ENCODE measurements around the gene GPC6.

GPC6 gene

DNA sequence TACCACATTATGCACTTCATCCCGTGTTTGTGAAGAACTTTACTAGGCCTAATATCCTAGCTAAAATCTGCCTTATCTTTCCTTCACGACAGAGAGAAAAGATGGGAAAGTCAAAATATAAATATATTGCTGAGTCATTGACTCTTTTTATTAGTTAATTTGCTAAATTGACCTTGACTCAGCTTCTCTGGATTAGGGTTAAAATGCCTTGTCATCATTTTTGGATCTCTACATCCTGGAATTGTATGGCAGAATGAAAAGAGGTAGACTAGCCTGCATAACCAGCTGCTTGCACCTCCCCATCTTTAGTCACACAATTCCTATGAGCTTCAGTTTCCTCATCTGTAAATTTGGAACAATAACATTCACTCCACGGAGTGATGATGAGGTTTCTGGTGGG is 972.5 kb downstream of the GPC6 start:
- Histone ChIP-seq H3K4me2 (ENCODE audit: low read length) (no peak overlapping the region), H3K79me1 (ENCODE audit: low read length) (no peaks in the 10 kb centered on the region), H2BK15ac (replicated peaks; ENCODE audit: low read depth) (no peak overlapping the region), H2AK5ac (ENCODE audit: low read length) (no peak overlapping the region), H3K27me3 (ENCODE audit: insufficient read depth, low read length, poor library complexity) (no peaks in the 10 kb centered on the region), H2BK120ac (ENCODE audit: low read depth, low read length) (no peak overlapping the region), H4K5ac (ENCODE audit: low read length) (no peak overlapping the region), H3K4me3 (ENCODE audit: low read length) (no peak overlapping the region), H2BK5ac (ENCODE audit: low read length) (peak overlapping the region; percentile 10), H3K56ac (ENCODE audit: low read length) (no peak overlapping the region), H3K23ac (ENCODE audit: low read length) (no peak overlapping the region), H3K27ac (ENCODE audit: low read depth, low read length) (no peak overlapping the region), H3K36me3 (ENCODE audit: control insufficient read depth, insufficient read depth, low read length) (no peaks in the 10 kb centered on the region), H3K4me1 (ENCODE audit: control insufficient read depth, low read depth, low read length) (peaks cover 8% of the 10 kb centered on the region), H3K18ac (ENCODE audit: low read length) (peak overlapping the region; percentile 51), H3K4ac (ENCODE audit: low read depth, low read length) (no peak overlapping the region), H3K9ac (ENCODE audit: low read length) (no peak overlapping the region), H4K8ac (ENCODE audit: low read depth, low read length) (no peak overlapping the region), H3K79me2 (ENCODE audit: control insufficient read depth, insufficient read depth, low read length) (no peaks in the 10 kb centered on the region)
- no peak for DNase-seq
- no CpG with 5 or more reads among the region's 3 CpGs for WGBS (ENCODE audit: extremely low coverage, insufficient coverage, low lambda C conversion rate)

GRCh38 chr13:94201022-94201421 is 974.4 kb downstream of the GPC6 start:
- H4K5ac ChIP-seq (ENCODE audit: low read length): no peak overlapping the region
- no peak overlapping the region for H2BK5ac ChIP-seq (ENCODE audit: low read length)
- no peak overlapping the region for H2BK120ac ChIP-seq (ENCODE audit: low read depth, low read length)
- peaks cover 8% of the 10 kb centered on the region for H3K4me1 ChIP-seq (ENCODE audit: control insufficient read depth, low read depth, low read length)
- peak; percentile 68 for DNase-seq
- H3K4me3 ChIP-seq (ENCODE audit: low read length): no peak overlapping the region
- H3K79me2 ChIP-seq (ENCODE audit: control insufficient read depth, insufficient read depth, low read length): no peaks in the 10 kb centered on the region
- H3K4ac ChIP-seq (ENCODE audit: low read depth, low read length): no peak overlapping the region
- H3K36me3 ChIP-seq (ENCODE audit: control insufficient read depth, insufficient read depth, low read length): no peaks in the 10 kb centered on the region
- no CpG with 5 or more reads among the region's 6 CpGs for WGBS (ENCODE audit: extremely low coverage, insufficient coverage, low lambda C conversion rate)
- H3K27me3 ChIP-seq (ENCODE audit: insufficient read depth, low read length, poor library complexity): no peaks in the 10 kb centered on the region
- H3K4me2 ChIP-seq (ENCODE audit: low read length): no peak overlapping the region
- no peak overlapping the region for H2BK15ac ChIP-seq (replicated peaks; ENCODE audit: low read depth)
- H4K8ac ChIP-seq (ENCODE audit: low read depth, low read length): no peak overlapping the region
- no peak overlapping the region for H3K18ac ChIP-seq (ENCODE audit: low read length)
- no peak overlapping the region for H3K9ac ChIP-seq (ENCODE audit: low read length)
- no peak overlapping the region for H3K56ac ChIP-seq (ENCODE audit: low read length)
- H3K79me1 ChIP-seq (ENCODE audit: low read length): no peaks in the 10 kb centered on the region
- H3K27ac ChIP-seq (ENCODE audit: low read depth, low read length): no peak overlapping the region
- no peak overlapping the region for H2AK5ac ChIP-seq (ENCODE audit: low read length)
- no peak overlapping the region for H3K23ac ChIP-seq (ENCODE audit: low read length)

DNA sequence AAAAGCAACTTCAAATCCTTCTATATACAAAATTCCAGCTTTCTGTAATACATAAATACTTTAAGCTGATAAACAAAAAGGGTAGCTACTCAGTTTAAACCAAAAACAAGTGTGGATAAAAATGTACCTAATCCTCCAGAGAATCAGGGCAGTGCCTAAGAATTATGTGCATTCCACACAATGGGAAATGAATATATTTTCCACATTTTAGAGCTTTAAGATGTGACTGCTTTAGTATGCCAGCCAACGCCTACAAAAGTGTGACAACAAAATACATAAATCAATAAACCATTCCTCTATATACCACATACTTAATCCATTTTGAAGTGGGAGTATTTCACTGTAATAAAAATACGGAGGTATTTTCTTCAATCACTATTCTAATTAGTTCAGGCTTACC is 977.6 kb downstream of the GPC6 start:
- no peak overlapping the region for H2AK5ac ChIP-seq (ENCODE audit: low read length)
- H3K27ac ChIP-seq (ENCODE audit: low read depth, low read length): no peak overlapping the region
- no peaks in the 10 kb centered on the region for H3K79me2 ChIP-seq (ENCODE audit: control insufficient read depth, insufficient read depth, low read length)
- no peak overlapping the region for H2BK5ac ChIP-seq (ENCODE audit: low read length)
- H3K4me2 ChIP-seq (ENCODE audit: low read length): no peak overlapping the region
- H3K4me1 ChIP-seq (ENCODE audit: control insufficient read depth, low read depth, low read length): peaks cover 1% of the 10 kb centered on the region
- no peak overlapping the region for H4K5ac ChIP-seq (ENCODE audit: low read length)
- no CpG with 5 or more reads among the region's 2 CpGs for WGBS (ENCODE audit: extremely low coverage, insufficient coverage, low lambda C conversion rate)
- H2BK120ac ChIP-seq (ENCODE audit: low read depth, low read length): no peak overlapping the region
- no peak overlapping the region for H3K18ac ChIP-seq (ENCODE audit: low read length)
- H3K4ac ChIP-seq (ENCODE audit: low read depth, low read length): no peak overlapping the region
- H3K4me3 ChIP-seq (ENCODE audit: low read length): no peak overlapping the region
- no peaks in the 10 kb centered on the region for H3K36me3 ChIP-seq (ENCODE audit: control insufficient read depth, insufficient read depth, low read length)
- H3K9ac ChIP-seq (ENCODE audit: low read length): no peak overlapping the region
- H3K23ac ChIP-seq (ENCODE audit: low read length): no peak overlapping the region
- DNase-seq: no peak
- H2BK15ac ChIP-seq (replicated peaks; ENCODE audit: low read depth): no peak overlapping the region
- H3K27me3 ChIP-seq (ENCODE audit: insufficient read depth, low read length, poor library complexity): no peaks in the 10 kb centered on the region
- no peak overlapping the region for H4K8ac ChIP-seq (ENCODE audit: low read depth, low read length)
- no peaks in the 10 kb centered on the region for H3K79me1 ChIP-seq (ENCODE audit: low read length)
- H3K56ac ChIP-seq (ENCODE audit: low read length): no peak overlapping the region

DNA sequence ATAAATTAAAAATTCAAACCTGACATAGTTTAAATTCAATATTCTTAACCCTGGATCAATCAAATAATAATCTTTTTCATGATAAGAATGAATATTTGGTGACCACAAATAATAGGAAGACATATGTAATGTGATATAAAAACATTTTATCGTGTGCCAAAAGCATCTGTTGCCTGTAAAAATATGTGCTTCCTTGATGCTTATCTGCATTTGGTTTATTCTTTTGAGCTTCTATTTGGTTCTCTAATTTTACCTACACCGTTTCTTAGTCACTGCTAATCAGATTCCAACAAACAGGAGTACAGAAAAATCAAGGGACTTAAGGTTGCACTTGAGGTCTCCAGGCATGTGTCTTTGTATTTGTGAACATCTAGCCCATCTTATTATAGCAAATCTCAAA is 978.3 kb downstream of the GPC6 start:
- no peak for DNase-seq
- H2BK5ac ChIP-seq (ENCODE audit: low read length): no peak overlapping the region
- H2BK120ac ChIP-seq (ENCODE audit: low read depth, low read length): no peak overlapping the region
- H3K79me2 ChIP-seq (ENCODE audit: control insufficient read depth, insufficient read depth, low read length): no peaks in the 10 kb centered on the region
- H2AK5ac ChIP-seq (ENCODE audit: low read length): no peak overlapping the region
- H3K18ac ChIP-seq (ENCODE audit: low read length): no peak overlapping the region
- no peak overlapping the region for H2BK15ac ChIP-seq (replicated peaks; ENCODE audit: low read depth)
- no peak overlapping the region for H3K4ac ChIP-seq (ENCODE audit: low read depth, low read length)
- no CpG with 5 or more reads among the region's 2 CpGs for WGBS (ENCODE audit: extremely low coverage, insufficient coverage, low lambda C conversion rate)
- H3K27ac ChIP-seq (ENCODE audit: low read depth, low read length): no peak overlapping the region
- no peaks in the 10 kb centered on the region for H3K27me3 ChIP-seq (ENCODE audit: insufficient read depth, low read length, poor library complexity)
- H4K5ac ChIP-seq (ENCODE audit: low read length): no peak overlapping the region
- no peaks in the 10 kb centered on the region for H3K36me3 ChIP-seq (ENCODE audit: control insufficient read depth, insufficient read depth, low read length)
- H3K56ac ChIP-seq (ENCODE audit: low read length): no peak overlapping the region
- no peaks in the 10 kb centered on the region for H3K4me1 ChIP-seq (ENCODE audit: control insufficient read depth, low read depth, low read length)
- H3K79me1 ChIP-seq (ENCODE audit: low read length): no peaks in the 10 kb centered on the region
- no peak overlapping the region for H3K9ac ChIP-seq (ENCODE audit: low read length)
- H3K4me3 ChIP-seq (ENCODE audit: low read length): no peak overlapping the region
- H3K4me2 ChIP-seq (ENCODE audit: low read length): no peak overlapping the region
- H3K23ac ChIP-seq (ENCODE audit: low read length): no peak overlapping the region
- H4K8ac ChIP-seq (ENCODE audit: low read depth, low read length): no peak overlapping the region

DNA sequence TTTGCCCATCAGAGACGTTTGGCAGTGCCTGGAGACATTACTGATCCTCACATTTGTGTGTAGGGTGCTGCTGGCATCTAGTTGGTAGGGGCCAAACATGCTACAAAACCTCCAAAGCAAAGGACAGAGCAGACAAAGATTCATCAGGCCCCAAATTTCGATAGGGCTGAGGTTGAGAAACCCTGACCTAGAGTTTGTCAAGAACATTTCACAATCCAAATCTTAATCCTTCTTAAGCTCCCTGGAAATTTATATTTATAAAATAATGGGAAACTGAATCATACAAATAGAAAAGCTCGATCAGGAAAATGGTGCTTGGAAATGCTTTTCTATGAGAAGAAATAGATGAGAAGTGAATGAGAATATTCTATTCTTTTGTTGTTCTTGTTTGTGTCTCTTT is 979.3 kb downstream of the GPC6 start:
- no peak overlapping the region for H3K4ac ChIP-seq (ENCODE audit: low read depth, low read length)
- no peak overlapping the region for H3K4me3 ChIP-seq (ENCODE audit: low read length)

GRCh38 chr13:94209117-94209516 is 982.5 kb downstream of the GPC6 start:
- Histone ChIP-seq H4K5ac (ENCODE audit: low read length) (no peak overlapping the region), H3K4ac (ENCODE audit: low read depth, low read length) (no peak overlapping the region), H3K36me3 (ENCODE audit: control insufficient read depth, insufficient read depth, low read length) (no peaks in the 10 kb centered on the region), H3K23ac (ENCODE audit: low read length) (no peak overlapping the region), H2BK5ac (ENCODE audit: low read length) (no peak overlapping the region), H3K4me3 (ENCODE audit: low read length) (no peak overlapping the region), H3K4me2 (ENCODE audit: low read length) (no peak overlapping the region), H3K4me1 (ENCODE audit: control insufficient read depth, low read depth, low read length) (no peaks in the 10 kb centered on the region), H3K9ac (ENCODE audit: low read length) (no peak overlapping the region), H3K27me3 (ENCODE audit: insufficient read depth, low read length, poor library complexity) (no peaks in the 10 kb centered on the region), H3K27ac (ENCODE audit: low read depth, low read length) (no peak overlapping the region), H2BK15ac (replicated peaks; ENCODE audit: low read depth) (no peak overlapping the region), H2BK120ac (ENCODE audit: low read depth, low read length) (no peak overlapping the region), H3K79me2 (ENCODE audit: control insufficient read depth, insufficient read depth, low read length) (no peaks in the 10 kb centered on the region), H3K79me1 (ENCODE audit: low read length) (no peaks in the 10 kb centered on the region), H3K18ac (ENCODE audit: low read length) (no peak overlapping the region), H4K8ac (ENCODE audit: low read depth, low read length) (no peak overlapping the region), H3K56ac (ENCODE audit: low read length) (no peak overlapping the region), H2AK5ac (ENCODE audit: low read length) (no peak overlapping the region)
- no peak for DNase-seq

More for the DNA sequence above, 979.3 kb downstream of the GPC6 start:
- Histone ChIP-seq H3K4me1 (ENCODE audit: control insufficient read depth, low read depth, low read length) (no peaks in the 10 kb centered on the region), H2BK15ac (replicated peaks; ENCODE audit: low read depth) (no peak overlapping the region), H3K27ac (ENCODE audit: low read depth, low read length) (no peak overlapping the region), H3K79me2 (ENCODE audit: control insufficient read depth, insufficient read depth, low read length) (no peaks in the 10 kb centered on the region), H3K23ac (ENCODE audit: low read length) (no peak overlapping the region), H4K8ac (ENCODE audit: low read depth, low read length) (no peak overlapping the region), H3K79me1 (ENCODE audit: low read length) (no peaks in the 10 kb centered on the region), H3K27me3 (ENCODE audit: insufficient read depth, low read length, poor library complexity) (no peaks in the 10 kb centered on the region), H2BK120ac (ENCODE audit: low read depth, low read length) (no peak overlapping the region), H3K9ac (ENCODE audit: low read length) (no peak overlapping the region), H3K18ac (ENCODE audit: low read length) (no peak overlapping the region), H2AK5ac (ENCODE audit: low read length) (no peak overlapping the region), H4K5ac (ENCODE audit: low read length) (no peak overlapping the region), H2BK5ac (ENCODE audit: low read length) (no peak overlapping the region), H3K56ac (ENCODE audit: low read length) (no peak overlapping the region), H3K36me3 (ENCODE audit: control insufficient read depth, insufficient read depth, low read length) (no peaks in the 10 kb centered on the region), H3K4me2 (ENCODE audit: low read length) (no peak overlapping the region)
- DNase-seq: no peak
- WGBS (ENCODE audit: extremely low coverage, insufficient coverage, low lambda C conversion rate): no CpG with 5 or more reads among the region's 3 CpGs

Measured in mesendoderm (in vitro differentiated cells).